ENCODE results near the gene NTRK2.

Gene NTRK2

DNA sequence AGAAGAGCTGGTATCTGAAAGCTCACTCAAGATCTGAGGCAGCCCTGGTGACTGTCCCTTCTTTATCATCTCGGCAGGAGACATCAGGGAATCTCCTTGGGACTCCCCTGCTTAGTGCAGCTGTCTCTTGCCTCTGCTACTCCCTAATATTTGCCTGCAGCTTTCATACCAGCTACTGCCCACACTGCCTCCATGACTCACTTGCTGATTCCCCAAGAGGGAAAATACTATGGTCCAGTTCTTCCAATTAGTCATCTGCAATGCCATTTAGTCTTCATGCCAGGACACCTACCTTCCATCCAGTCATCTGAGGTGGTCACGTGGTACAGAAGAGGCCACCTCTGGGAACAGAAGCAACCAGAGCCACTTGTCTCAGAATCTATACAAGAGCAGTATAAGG, 270.8 kb downstream of the NTRK2 start:
- no peak for ATAC-seq
- H3K27me3 Mint-ChIP-seq, result no peaks in the 10 kb centered on the region
- no peak overlapping the region for H3K27ac Mint-ChIP-seq
- peaks cover 5% of the 10 kb centered on the region for H3K9me3 Mint-ChIP-seq
- H3K4me1 Mint-ChIP-seq, result peaks cover 5% of the 10 kb centered on the region
- H3K36me3 Mint-ChIP-seq, result no peaks in the 10 kb centered on the region
- no peak overlapping the region for H3K4me3 Mint-ChIP-seq

DNA sequence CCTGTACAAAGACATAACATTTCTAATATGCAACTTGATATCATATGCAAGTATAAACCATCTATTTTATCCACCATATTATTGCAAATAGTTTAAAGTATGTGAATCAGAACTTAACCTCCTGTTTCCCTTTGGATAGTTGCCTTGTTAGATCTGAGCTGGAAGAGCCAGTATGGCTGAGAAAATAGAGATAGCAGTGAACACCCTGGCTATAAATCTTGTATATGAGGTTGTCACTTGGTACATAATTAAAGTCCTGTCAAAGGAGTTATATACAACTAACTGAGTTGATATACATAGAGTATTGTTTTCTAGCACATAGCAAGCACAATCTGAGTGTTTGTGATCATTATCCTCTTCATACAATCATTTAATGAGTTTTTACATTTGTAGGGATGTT, 272.3 kb downstream of the NTRK2 start:
- H3K4me1 Mint-ChIP-seq, result no peaks in the 10 kb centered on the region
- H3K27me3 Mint-ChIP-seq, result no peaks in the 10 kb centered on the region
- H3K9me3 Mint-ChIP-seq, result peaks cover 5% of the 10 kb centered on the region
- no peak for ATAC-seq
- H3K27ac Mint-ChIP-seq, result no peak overlapping the region
- H3K36me3 Mint-ChIP-seq, result no peaks in the 10 kb centered on the region
- H3K4me3 Mint-ChIP-seq, result no peak overlapping the region

DNA sequence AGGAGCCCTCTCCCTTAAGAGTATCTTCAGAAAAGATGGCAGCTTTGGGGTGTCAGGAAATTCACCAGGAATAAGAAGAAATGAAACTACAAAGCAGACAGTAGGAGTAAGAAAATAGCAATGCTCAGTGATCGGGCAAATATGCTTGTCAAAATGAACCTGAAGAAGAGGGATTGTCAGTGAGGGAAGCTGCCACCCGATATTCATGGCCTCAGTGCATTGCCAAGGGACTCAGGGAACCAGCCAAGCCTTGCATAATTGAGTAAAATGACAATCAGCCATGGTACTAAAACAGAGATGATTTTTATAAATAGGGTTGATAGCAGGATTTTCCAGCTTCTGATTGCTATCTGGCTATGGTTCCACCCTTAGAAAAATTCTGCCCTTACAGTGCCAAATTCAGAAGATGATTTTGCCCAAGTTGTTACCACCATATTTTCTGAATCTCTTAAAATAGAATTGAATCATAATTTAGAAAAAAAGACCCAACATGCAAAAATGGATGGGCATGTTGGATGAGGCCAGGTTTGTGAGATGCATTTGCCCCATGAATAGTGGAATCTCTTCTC, 274.0 kb downstream of the NTRK2 start:
- Mint-ChIP-seq H3K4me1 (no peaks in the 10 kb centered on the region), H3K27ac (no peak overlapping the region), H3K9me3 (peaks cover 5% of the 10 kb centered on the region), H3K36me3 (no peaks in the 10 kb centered on the region), H3K27me3 (no peaks in the 10 kb centered on the region), H3K4me3 (no peak overlapping the region)
- no peak for ATAC-seq

DNA sequence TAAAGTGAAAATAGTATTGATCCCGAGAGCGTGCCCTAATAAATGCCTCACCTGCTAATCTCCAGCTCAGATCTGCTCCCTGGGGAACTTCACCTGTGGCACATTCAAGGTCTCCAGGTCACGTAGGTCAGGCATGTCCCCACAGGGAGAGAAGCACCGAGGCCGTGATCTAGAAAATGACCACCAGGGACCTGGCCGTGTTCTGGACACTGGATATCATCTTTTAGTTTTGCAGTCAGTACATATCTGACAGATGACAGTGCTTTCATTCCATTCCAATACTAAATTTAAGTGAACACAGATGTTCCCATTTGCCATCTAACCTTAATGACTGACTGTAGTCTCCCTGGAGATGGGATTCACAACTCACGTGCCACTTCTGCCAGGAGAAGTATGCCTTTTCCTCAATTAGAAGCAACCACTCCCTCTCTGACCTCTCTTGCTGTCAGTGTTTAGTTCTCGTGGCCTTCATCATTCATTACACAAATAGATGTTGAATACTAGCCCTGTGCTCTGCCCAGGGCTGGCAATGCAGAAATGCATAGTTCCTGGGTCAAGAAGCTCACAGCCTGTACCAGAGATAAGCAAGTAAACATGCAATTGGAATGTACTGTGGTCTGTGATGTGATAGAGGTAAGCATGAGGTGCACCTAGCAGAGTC, 276.5 kb downstream of the NTRK2 start:
- Mint-ChIP-seq H3K36me3 (no peaks in the 10 kb centered on the region), H3K9me3 (peaks cover 5% of the 10 kb centered on the region), H3K27ac (no peak overlapping the region), H3K4me1 (no peaks in the 10 kb centered on the region), H3K27me3 (no peaks in the 10 kb centered on the region), H3K4me3 (no peak overlapping the region)
- ATAC-seq, result no peak

DNA sequence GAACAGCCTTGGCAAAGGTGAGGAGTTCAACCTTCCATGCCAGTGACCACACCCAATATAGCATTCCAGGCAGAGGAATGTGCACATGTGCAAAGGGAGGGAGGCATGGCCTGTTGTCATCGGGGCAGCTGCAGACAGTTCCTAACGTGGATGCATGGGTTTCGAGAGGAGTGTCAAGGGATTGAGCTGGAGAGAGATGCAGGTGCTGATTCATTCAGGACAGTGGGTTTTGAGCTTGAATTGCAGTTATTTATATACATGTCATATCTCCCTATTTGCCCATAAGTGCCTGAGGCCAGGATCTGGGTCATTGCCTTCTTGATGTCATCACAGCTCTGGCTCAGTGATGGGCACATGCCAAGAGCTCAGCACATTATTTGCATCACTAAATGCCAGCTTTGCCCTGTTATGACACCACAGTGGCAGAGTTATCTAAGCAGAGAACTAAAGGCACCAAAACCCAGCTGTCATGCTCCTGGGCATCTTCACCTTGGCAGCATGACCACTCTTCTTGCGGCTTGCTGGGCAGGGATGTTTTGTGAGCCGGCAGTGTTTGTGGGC, 278.0 kb downstream of the NTRK2 start:
- no peak for ATAC-seq
- H3K27ac Mint-ChIP-seq, result no peak overlapping the region
- no peak overlapping the region for H3K4me3 Mint-ChIP-seq
- no peaks in the 10 kb centered on the region for H3K36me3 Mint-ChIP-seq
- H3K9me3 Mint-ChIP-seq, result peaks cover 5% of the 10 kb centered on the region
- no peaks in the 10 kb centered on the region for H3K4me1 Mint-ChIP-seq
- H3K27me3 Mint-ChIP-seq, result no peaks in the 10 kb centered on the region

DNA sequence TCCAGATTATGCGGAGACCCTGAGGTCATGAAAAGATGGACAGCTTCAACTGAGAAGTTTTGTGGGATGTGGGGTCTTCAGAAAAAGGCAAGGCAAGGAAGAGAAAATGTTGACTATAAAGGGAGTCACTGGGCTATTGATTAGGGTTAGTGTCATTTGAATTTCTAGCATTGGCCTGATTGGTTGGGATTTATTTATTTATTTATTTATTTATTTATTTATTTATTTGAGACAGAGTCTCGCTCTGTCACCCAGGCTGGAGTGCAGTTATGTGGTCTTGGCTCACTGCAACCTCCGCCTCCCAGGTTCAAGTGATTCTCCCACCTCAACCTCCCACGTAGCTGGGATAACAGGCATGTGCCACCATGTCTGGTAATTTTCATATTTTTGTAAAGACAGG, 279.7 kb downstream of the NTRK2 start:
- peaks cover 2% of the 10 kb centered on the region for H3K9me3 Mint-ChIP-seq
- no peak for ATAC-seq
- H3K27me3 Mint-ChIP-seq, result peaks cover 9% of the 10 kb centered on the region
- H3K27ac Mint-ChIP-seq, result no peak overlapping the region
- no peak overlapping the region for H3K4me3 Mint-ChIP-seq
- no peaks in the 10 kb centered on the region for H3K4me1 Mint-ChIP-seq
- no peaks in the 10 kb centered on the region for H3K36me3 Mint-ChIP-seq

DNA sequence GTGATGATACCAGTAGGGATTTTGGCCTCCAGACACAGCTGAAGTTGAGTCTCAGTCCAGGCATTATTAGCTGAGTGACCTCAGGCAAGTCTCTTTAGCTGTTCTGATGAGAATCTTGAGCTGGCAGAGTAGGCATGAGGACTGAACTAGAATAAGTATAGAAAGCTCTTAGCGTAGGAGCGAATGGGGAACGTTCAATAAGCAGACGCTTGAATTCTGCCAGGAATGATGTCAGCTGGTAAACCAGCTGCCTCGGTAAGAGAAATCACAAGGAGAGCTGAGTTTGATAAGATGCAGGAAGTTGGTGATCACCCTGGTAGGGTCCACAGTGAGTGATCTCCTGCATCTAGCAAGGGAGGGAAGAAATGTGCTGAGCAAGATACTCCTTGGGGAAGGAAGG, 280.4 kb downstream of the NTRK2 start:
- Mint-ChIP-seq H3K9me3 (peaks cover 2% of the 10 kb centered on the region), H3K27ac (no peak overlapping the region), H3K36me3 (no peaks in the 10 kb centered on the region), H3K4me3 (no peak overlapping the region), H3K27me3 (peaks cover 15% of the 10 kb centered on the region), H3K4me1 (no peaks in the 10 kb centered on the region)
- no peak for ATAC-seq

DNA sequence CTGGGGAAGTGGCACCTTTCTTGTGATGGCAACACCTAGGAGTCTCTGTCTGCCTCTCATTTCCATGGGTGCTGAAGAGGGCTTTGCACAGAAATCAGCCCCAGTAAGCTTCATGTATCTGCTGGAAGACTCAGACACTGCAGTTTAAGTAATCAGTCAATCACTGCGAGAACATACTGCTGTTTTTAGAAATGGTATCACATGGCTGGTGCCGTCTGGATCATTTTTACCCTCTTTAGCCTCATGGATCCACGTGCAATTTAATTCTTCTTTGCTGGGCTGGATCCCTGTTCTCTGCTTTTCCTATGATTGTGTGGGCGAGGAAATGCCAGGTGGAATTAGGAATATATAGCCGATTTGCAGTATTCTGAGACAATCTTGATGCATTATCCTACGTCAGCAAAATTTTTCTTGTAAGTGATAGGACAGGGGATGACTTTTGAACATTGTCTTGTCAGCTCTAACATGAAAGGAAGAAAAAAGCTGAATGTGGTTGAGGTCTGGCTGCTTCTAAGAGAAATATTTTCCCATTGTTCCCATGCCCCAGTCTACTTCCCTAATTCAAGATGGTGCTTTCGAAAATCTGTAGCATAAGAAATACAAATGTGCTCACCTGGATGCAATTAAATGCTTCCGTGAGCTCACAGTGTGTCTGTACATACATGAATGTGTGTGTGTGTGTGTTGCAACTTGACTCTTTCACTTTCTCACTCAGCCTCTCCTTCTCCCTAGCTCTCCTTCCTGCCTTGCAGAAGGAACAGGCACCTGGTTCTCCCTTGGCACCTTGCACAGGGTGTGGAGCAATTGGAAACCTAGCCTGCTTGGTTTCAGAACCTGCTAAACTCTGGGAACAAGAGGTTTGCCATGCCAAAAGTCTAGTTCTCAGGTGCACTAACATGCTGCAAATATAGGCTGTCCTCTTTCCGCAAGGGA, 281.6 kb downstream of the NTRK2 start:
- no peaks in the 10 kb centered on the region for H3K36me3 Mint-ChIP-seq

DNA sequence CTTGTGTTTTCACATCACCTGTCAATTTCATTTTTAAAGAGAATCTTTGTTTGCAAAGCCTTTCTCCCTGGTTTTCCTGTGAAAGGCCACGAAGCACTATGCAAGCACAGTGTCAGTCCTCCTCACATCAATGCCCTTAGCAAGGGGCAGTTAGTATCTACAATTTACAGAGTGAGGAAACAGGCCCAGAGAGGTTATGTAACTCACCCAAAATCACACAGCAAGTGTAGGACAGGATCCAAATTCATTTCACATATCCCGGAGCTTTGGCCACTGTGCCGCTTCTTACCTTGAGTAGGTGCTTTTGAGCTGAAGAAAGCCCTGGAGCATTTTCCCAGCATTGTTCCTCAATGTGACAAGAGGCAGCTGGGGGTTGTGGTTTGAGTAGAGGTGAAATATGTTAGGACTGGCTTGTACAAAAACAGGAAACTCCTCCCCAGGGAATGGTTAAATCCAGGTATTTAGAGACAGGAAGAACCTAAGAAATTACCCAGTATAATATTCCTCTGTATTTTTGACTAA, 283.8 kb downstream of the NTRK2 start:
- H3K27me3 Mint-ChIP-seq, result peaks cover 15% of the 10 kb centered on the region
- H3K4me1 Mint-ChIP-seq, result no peaks in the 10 kb centered on the region
- H3K27ac Mint-ChIP-seq, result no peak overlapping the region
- no peaks in the 10 kb centered on the region for H3K36me3 Mint-ChIP-seq
- no peaks in the 10 kb centered on the region for H3K9me3 Mint-ChIP-seq
- no peak overlapping the region for H3K4me3 Mint-ChIP-seq
- ATAC-seq, result no peak

More for the DNA sequence above, 281.6 kb downstream of the NTRK2 start:
- Mint-ChIP-seq H3K27me3 (peaks cover 15% of the 10 kb centered on the region), H3K4me3 (no peak overlapping the region), H3K9me3 (no peaks in the 10 kb centered on the region), H3K4me1 (no peaks in the 10 kb centered on the region), H3K27ac (no peak overlapping the region)
- ATAC-seq, result no peak

DNA sequence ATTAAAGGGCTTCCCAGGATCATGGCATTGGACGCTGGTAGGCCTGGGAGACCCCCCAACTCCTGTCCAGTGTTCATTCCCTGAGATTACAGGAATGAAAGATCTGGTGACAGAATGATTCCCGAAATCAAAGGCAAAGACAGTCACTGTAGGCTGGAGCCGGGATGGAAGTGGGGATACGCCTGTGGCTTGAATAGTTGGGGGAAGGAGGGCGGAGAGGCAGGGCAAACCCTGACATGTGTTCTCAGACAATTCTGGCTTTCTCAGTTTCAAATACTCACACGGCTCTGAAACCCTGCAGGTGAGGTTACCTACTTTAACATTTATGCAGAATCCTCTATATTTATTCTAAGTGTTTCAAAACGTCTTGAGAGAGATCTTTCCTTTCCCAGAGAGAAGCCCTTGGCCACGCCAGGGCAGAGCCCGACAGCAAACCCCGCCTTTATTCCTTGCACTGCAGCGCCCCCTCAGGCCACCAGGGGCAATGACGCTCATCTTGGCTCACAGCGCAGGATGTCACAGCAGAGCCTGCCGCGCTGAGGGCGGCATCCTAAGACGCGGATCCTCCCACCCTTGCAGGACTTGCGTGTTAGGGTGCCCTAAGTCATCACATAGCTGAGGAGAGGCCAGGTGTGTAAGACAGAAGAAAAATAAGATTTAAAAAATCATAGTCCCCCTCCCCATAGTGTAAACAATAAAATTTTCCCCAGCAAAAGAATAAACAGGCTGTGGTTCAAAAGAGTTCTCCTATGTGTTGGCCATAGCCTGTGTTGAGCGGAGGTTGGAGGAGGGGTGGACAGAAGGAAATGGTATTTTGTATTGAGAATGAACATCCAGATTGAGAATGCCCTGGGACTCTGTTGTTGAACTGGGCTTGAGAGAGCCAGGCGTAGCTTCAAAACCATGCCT, 284.5 kb downstream of the NTRK2 start:
- peak; percentile 44 for ATAC-seq
- Mint-ChIP-seq H3K36me3 (no peaks in the 10 kb centered on the region), H3K4me1 (no peaks in the 10 kb centered on the region), H3K27ac (no peak overlapping the region), H3K27me3 (peaks cover 15% of the 10 kb centered on the region), H3K9me3 (no peaks in the 10 kb centered on the region), H3K4me3 (no peak overlapping the region)

DNA sequence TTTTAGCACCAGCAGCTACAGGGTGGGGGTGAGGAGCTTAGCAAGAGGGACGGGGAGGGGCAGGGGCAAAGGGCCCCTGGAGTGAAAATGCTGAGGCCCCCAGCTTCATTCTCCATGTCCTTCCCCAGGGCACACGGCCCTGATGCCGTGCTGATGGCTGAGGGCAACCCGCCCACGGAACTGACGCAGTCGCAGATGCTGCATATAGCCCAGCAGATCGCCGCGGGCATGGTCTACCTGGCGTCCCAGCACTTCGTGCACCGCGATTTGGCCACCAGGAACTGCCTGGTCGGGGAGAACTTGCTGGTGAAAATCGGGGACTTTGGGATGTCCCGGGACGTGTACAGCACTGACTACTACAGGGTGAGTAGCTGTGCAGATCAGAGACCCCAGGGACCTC, 285.6 kb downstream of the NTRK2 start:
- ATAC-seq, result no peak
- Mint-ChIP-seq H3K9me3 (no peaks in the 10 kb centered on the region), H3K4me3 (no peak overlapping the region), H3K4me1 (no peaks in the 10 kb centered on the region), H3K36me3 (no peaks in the 10 kb centered on the region), H3K27me3 (peaks cover 15% of the 10 kb centered on the region), H3K27ac (no peak overlapping the region)

DNA sequence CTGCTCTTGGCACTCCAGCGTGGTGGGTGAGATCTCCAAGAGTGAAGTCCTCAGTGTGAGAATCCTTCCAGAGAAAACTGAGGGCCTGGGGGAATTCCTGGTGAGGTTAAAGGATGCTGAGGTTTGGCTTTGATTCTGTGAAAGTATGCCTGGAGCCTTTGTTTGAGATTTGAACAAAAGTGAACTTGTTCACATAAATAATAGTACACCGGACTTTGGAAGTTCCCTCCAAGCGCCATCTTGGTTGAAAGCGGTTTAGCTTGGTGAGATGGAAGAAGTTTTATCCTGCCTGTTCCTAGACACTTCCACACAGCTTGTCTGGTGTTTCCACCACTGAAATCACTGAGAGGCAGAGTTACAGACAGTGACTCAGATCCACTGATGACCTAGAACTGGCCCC, 286.4 kb downstream of the NTRK2 start:
- Mint-ChIP-seq H3K27ac (no peak overlapping the region), H3K4me3 (no peak overlapping the region), H3K36me3 (no peaks in the 10 kb centered on the region), H3K4me1 (no peaks in the 10 kb centered on the region), H3K9me3 (no peaks in the 10 kb centered on the region), H3K27me3 (peaks cover 15% of the 10 kb centered on the region)
- no peak for ATAC-seq

DNA sequence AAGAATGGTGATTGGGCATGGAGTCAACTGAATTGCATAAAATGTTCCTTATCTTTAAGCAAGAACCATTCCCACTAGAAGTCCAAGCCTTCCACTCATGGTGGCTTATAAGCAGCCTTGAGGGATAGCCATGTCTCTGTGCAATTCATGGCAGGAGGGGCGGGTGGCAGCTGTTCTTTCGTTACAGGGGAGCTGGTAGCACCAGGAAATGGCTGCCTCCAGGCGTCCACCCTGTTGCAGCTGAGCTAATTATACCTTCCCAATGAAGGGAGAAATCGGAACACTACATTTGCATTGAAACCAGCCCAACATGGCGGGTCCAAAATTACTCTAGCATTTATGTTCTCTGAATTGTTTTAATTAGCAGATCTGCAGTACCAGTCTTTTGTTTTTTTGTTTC, 289.8 kb downstream of the NTRK2 start:
- ATAC-seq, result no peak
- no peak overlapping the region for H3K27ac Mint-ChIP-seq
- peaks cover 5% of the 10 kb centered on the region for H3K27me3 Mint-ChIP-seq

DNA sequence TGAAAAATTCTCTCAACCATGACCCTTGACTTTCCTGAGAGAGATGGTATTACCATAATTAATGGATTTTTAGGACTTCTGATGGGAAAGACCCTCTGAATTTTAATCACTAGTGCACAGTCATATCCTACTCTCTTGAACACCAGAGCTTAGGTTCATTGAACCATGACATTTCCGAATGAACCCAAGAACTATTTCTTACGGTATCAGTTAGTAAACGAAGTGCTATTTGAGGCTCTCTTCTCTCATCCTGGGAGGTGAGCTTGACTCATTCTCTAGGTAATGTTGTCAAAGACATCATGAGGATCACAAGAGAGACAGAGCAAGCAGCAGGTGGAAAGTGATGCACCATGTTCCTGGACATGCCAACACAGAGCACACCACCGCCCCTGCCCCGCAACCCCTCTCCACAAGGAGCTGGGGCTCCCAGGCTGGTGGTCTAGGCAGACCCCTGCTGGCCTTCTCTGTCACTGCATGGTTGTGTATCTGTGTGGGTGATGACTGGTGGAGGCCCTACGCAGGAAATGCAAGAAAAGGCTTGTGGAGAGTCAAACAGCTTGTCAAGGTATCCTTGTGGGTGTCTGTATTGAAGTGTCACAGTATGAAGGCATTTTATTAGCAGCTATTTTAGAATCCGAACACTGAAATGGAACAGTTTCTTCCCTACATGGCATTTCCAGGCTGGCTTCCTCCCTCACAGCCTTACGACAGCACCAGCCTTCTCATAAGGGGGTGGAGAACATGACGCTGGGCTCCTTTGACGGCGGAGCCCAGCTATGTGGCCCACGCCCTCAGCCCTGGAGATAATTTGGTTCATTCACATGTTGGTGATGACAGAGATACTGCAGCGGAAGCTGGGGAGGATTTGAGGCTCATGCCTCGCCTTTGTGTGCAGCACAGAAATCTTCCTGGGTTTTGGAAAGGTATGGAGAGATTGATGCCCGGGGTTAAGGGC, 297.6 kb downstream of the NTRK2 start:
- no peaks in the 10 kb centered on the region for H3K9me3 Mint-ChIP-seq
- H3K27ac Mint-ChIP-seq, result no peak overlapping the region
- H3K36me3 Mint-ChIP-seq, result no peaks in the 10 kb centered on the region
- no peaks in the 10 kb centered on the region for H3K4me1 Mint-ChIP-seq
- H3K4me3 Mint-ChIP-seq, result no peak overlapping the region
- no peak for ATAC-seq
- H3K27me3 Mint-ChIP-seq, result no peaks in the 10 kb centered on the region

More for the DNA sequence above, 289.8 kb downstream of the NTRK2 start:
- Mint-ChIP-seq H3K4me3 (no peak overlapping the region), H3K36me3 (no peaks in the 10 kb centered on the region), H3K9me3 (no peaks in the 10 kb centered on the region), H3K4me1 (no peaks in the 10 kb centered on the region)

Data from stimulated activated memory B cell treated with anti-CD40 and anti-IgM and Interleukin-4, amounts not matched to agents 10 μg/mL and 1 μg/mL and 100 μg/mL, for 72 hours (primary cell).